Mucosa of descending colon (tissue), 3 donors: ENCODE data around the gene AEBP1. TPM values are rescaled to one million over a fixed set of nuclear protein-coding genes. Genes with fewer than 3 reads are reported as not detected.

Experiments
- ATAC-seq: fragments of 200-7000 bp; cut with Tn5 transposase; one replicate; pipeline ENCODE4 v1.9.1; 2020; ENCODE audit warnings: mild to moderate bottlenecking, moderate library complexity
- DNase-seq, 3 donors: peaks; one replicate each; pipeline ENCODE4 v3.0.0-alpha.2; 2020
- H3K36me3 ChIP-seq: fragments of 200-600 bp; one replicate; pipeline ENCODE4 v1.8.0; 2021; ENCODE audit warnings: low read depth, mild to moderate bottlenecking
- H3K4me1 ChIP-seq: fragments of 200-600 bp; one replicate; pipeline ENCODE4 v1.8.0; 2021; ENCODE audit warnings: low read depth, mild to moderate bottlenecking
- H3K4me3 ChIP-seq: fragments of 200-600 bp; one replicate; pipeline ENCODE4 v1.8.0; 2021; ENCODE audit warnings: mild to moderate bottlenecking
- H3K9me3 ChIP-seq: fragments of 200-600 bp; one replicate; pipeline ENCODE4 v1.8.0; 2021; ENCODE audit warnings: mild to moderate bottlenecking
- CTCF ChIP-seq: fragments of 200-600 bp; IDR thresholded peaks from one replicate; pipeline ENCODE4 v1.8.0; 2022; ENCODE audit warnings: antibody characterized with exemption, mild to moderate bottlenecking
- intact Hi-C, 2 donors: fragments of 100-400 bp; cut with DNase I in 1 of 2; cut with micrococcal nuclease in 1 of 2; formaldehyde crosslinking; loops; one replicate each; pipeline versions ENCODE4 v1.11.0 to v1.11.1; 2022; cut with DNase I, micrococcal nuclease
- total RNA-seq, 3 donors: library from RNA; stranded (reverse); fragmentation: NEBNext Ultra II Directional in 2 of 3; extraction: Animal tissue kit (Norgen Biotek cat#: 25700) in 2 of 3; gene quantifications; one replicate each; pipeline versions ENCODE4 v1.2.1 to v1.2.4, GENCODE V29; 2021 to 2023
- donor health status: DM: no; HTN: no; CAD: no; lungs with moderate emphysema.
- donor health status: DM: no; HTN: no; CAD: no.
- donor health status: DM: no; HTN: yes; CAD: no.

Gene AEBP1
- total RNA-seq, 3 donors from 2014 or later, result 14.1 to 130 (median 42.2) TPM

- ATAC-seq, result no peak
- intact Hi-C loops, result no loop called here
- H3K9me3 ChIP-seq, result no peaks in the 10 kb centered on the region
- no peaks in the 10 kb centered on the region for H3K36me3 ChIP-seq
- H3K4me3 ChIP-seq, result no peak overlapping the region
- no peak for TF ChIP-seq CTCF
- no peaks in the 10 kb centered on the region for H3K4me1 ChIP-seq
- no peak for DNase-seq
These were observed 53.3 kb downstream of the AEBP1 start for GRCh38 chr7:44157116-44158080.

GRCh38 chr7:44158096-44158872 is 54.1 kb downstream of the AEBP1 start:
- TF ChIP-seq CTCF, result no peak
- Histone ChIP-seq H3K9me3 (no peaks in the 10 kb centered on the region), H3K36me3 (no peaks in the 10 kb centered on the region), H3K4me1 (no peaks in the 10 kb centered on the region), H3K4me3 (no peak overlapping the region)
- no peak for DNase-seq
- intact Hi-C loops, result no loop called here
- no peak for ATAC-seq

- Histone ChIP-seq H3K4me1 (no peaks in the 10 kb centered on the region), H3K4me3 (no peak overlapping the region), H3K9me3 (no peaks in the 10 kb centered on the region), H3K36me3 (no peaks in the 10 kb centered on the region)
- TF ChIP-seq CTCF, result no peak
- intact Hi-C loops, result no loop called here
- ATAC-seq, result no peak
- no peak for DNase-seq
These were observed 54.9 kb downstream of the AEBP1 start for GRCh38 chr7:44158873-44159631.

GRCh38 chr7:44159824-44160630 is 55.9 kb downstream of the AEBP1 start:
- Histone ChIP-seq H3K4me3 (no peak overlapping the region), H3K36me3 (no peaks in the 10 kb centered on the region), H3K9me3 (no peaks in the 10 kb centered on the region), H3K4me1 (no peaks in the 10 kb centered on the region)
- TF ChIP-seq CTCF, result no peak
- DNase-seq, result no peak
- intact Hi-C loops, result no loop called here
- ATAC-seq, result no peak

GRCh38 chr7:44161371-44161770 is 57.2 kb downstream of the AEBP1 start:
- DNase-seq, result no peak
- no peak for ATAC-seq
- Histone ChIP-seq H3K4me1 (no peaks in the 10 kb centered on the region), H3K9me3 (no peaks in the 10 kb centered on the region), H3K36me3 (no peaks in the 10 kb centered on the region), H3K4me3 (no peak overlapping the region)
- TF ChIP-seq CTCF, result no peak
- intact Hi-C loops, result no loop called here
